Measurements from ENCODE around the gene SPRR2D.

GRCh38 chr1:153024413-153024812 lies 16.5 kb downstream of the SPRR2D start:
- TF ChIP-seq POLR2A (IDR thresholded peaks at IDR 0.05) = no peak
- no peak for TF ChIP-seq CTCF (IDR thresholded peaks at IDR 0.05)

Data from Peyer's patch (tissue), 4 donors.